HepG2 (cell line): ENCODE measurements around the gene MPST. TPM values are rescaled to one million over a fixed set of nuclear protein-coding genes. Genes with fewer than 3 reads are reported as not detected.

Experiments
- ELF3 ChIP-seq: IDR thresholded peaks from 2 replicates; pipeline ENCODE4 v1.6.1; 2016; ENCODE audit warnings: missing genetic modification reagents, missing compliant biosample characterization
- EP300 ChIP-seq, 3 experiments: sonication (generic) in 1 of 3; formaldehyde crosslinking in 1 of 3; IDR thresholded peaks; 2 replicates each; pipeline versions ENCODE4 v1.5.1 to v1.6.1; 2011 to 2020; ENCODE audit warnings: low read depth in 2 of 3, low read length in 2 of 3, borderline replicate concordance in 1 of 3, improper control_type of control experiment in 1 of 3, mild to moderate bottlenecking in 1 of 3, missing genetic modification reagents in 1 of 3, moderate library complexity in 1 of 3
- GATAD1 ChIP-seq: IDR thresholded peaks from 2 replicates; pipeline ENCODE4 v1.6.1; 2016; ENCODE audit warnings: missing genetic modification reagents, missing compliant biosample characterization
- HNRNPLL ChIP-seq: fragments of 200-400 bp; formaldehyde crosslinking; IDR thresholded peaks from 2 replicates; pipeline ENCODE4 v1.6.1; 2017; ENCODE audit warnings: mild to moderate bottlenecking, low read depth, low read length; ENCODE audit not compliant: poor library complexity, severe bottlenecking
- HOXA3 ChIP-seq: sonication (generic); formaldehyde crosslinking; IDR thresholded peaks from 2 replicates; pipeline ENCODE4 v1.5.0; 2020; ENCODE audit warnings: missing genetic modification reagents
- MIER3 ChIP-seq: IDR thresholded peaks from 2 replicates; pipeline ENCODE4 v1.6.1; 2016; ENCODE audit warnings: missing compliant biosample characterization, borderline replicate concordance
- NFE2L2 ChIP-seq: fragments of 150-350 bp; IDR thresholded peaks from 2 replicates; pipeline ENCODE4 v1.6.1; 2014; ENCODE audit warnings: low read length
- POLR2AphosphoS5 ChIP-seq: IDR thresholded peaks from 2 replicates; pipeline ENCODE4 v1.6.1; 2012; ENCODE audit warnings: low read depth, low read length
- RBFOX2 ChIP-seq: fragments of 200-400 bp; formaldehyde crosslinking; IDR thresholded peaks from 2 replicates; pipeline ENCODE4 v1.6.1; 2017; ENCODE audit warnings: low read depth, mild to moderate bottlenecking, low read length
- RCOR2 ChIP-seq: IDR thresholded peaks from 2 replicates; pipeline ENCODE4 v1.6.1; 2016; ENCODE audit warnings: missing biosample characterization, missing genetic modification reagents
- SMARCC2 ChIP-seq: fragments of 450-650 bp; IDR thresholded peaks from 2 replicates; pipeline ENCODE4 v1.6.1; 2017; ENCODE audit warnings: antibody characterized with exemption, mild to moderate bottlenecking
- SP4 ChIP-seq: sonication (generic); formaldehyde crosslinking; IDR thresholded peaks from 2 replicates; pipeline ENCODE4 v1.8.1; 2023; ENCODE audit warnings: mild to moderate bottlenecking, missing genetic modification reagents
- SPEN ChIP-seq: sonication (generic); formaldehyde crosslinking; IDR thresholded peaks from 2 replicates; pipeline ENCODE4 v1.5.1; 2020; ENCODE audit warnings: low read depth, mild to moderate bottlenecking, missing genetic modification reagents
- THAP9 ChIP-seq: sonication (generic); formaldehyde crosslinking; IDR thresholded peaks from 2 replicates; pipeline ENCODE4; 2020; ENCODE audit warnings: missing genetic modification reagents, mild to moderate bottlenecking, borderline replicate concordance
- ZBTB26 ChIP-seq: IDR thresholded peaks from 2 replicates; pipeline ENCODE4 v1.6.1; 2016; ENCODE audit warnings: missing compliant biosample characterization, missing genetic modification reagents, borderline replicate concordance
- ZMYM2 ChIP-seq: sonication (generic); formaldehyde crosslinking; IDR thresholded peaks from 2 replicates; pipeline ENCODE4 v1.8.0; 2022; ENCODE audit warnings: mild to moderate bottlenecking, missing genetic modification reagents
- ZNF232 ChIP-seq: sonication (generic); formaldehyde crosslinking; IDR thresholded peaks from 2 replicates; pipeline ENCODE4 v1.4.0; 2020; ENCODE audit warnings: missing genetic modification reagents, borderline replicate concordance
- ZNF275 ChIP-seq: sonication (generic); formaldehyde crosslinking; IDR thresholded peaks from 2 replicates; pipeline ENCODE4 v1.8.0; 2022; ENCODE audit warnings: missing genetic modification reagents, mild to moderate bottlenecking, inconsistent platforms, borderline replicate concordance
- ZNF556 ChIP-seq: sonication (generic); formaldehyde crosslinking; IDR thresholded peaks from 2 replicates; pipeline ENCODE4 v1.4.0; 2020; ENCODE audit warnings: mild to moderate bottlenecking, missing genetic modification reagents, borderline replicate concordance
- ZNF574 ChIP-seq: sonication (generic); formaldehyde crosslinking; IDR thresholded peaks from 2 replicates; pipeline ENCODE4 v1.4.0; 2020; ENCODE audit warnings: missing genetic modification reagents
- ZNF777 ChIP-seq: sonication (generic); formaldehyde crosslinking; IDR thresholded peaks from 2 replicates; pipeline ENCODE4 v1.4.0; 2020; ENCODE audit warnings: missing genetic modification reagents
- polyA plus RNA-seq, 8 experiments: library from polyadenylated mRNA; depleted of rRNA in 3 of 8; stranded (reverse) in 7 of 8; unstranded in 1 of 8; fragments of >200 nt; fragmentation: Illumina TruSeq in 4 of 8; extraction: Trizol in 4 of 8; gene quantifications; 2 replicates each; pipeline versions ENCODE4 v1.2.1 to v1.2.3, GENCODE V29; 2011 to 2016; ENCODE audit warnings: low read depth in 4 of 8, missing spikeins in 1 of 8, mixed read lengths in 1 of 8; ENCODE audit not compliant: insufficient read depth in 1 of 8
- total RNA-seq, 5 experiments: library from RNA; depleted of rRNA; stranded (reverse); fragments of >200 nt; fragmentation: Illumina TruSeq; extraction: Trizol; gene quantifications; 2 replicates each; pipeline ENCODE4 v1.2.3, GENCODE V29; 2016; ENCODE audit warnings: low read depth in 1 of 5

The MPST gene
- total and polyA plus RNA-seq, 2 of the 13 experiments (the other 11 are each of a cell fraction or from before 2014, with no cell fraction given), result 133 to 141 TPM

- TF ChIP-seq POLR2AphosphoS5 (peak; percentile 41; the same call in 1 of the 2 replicates), MIER3 (CRISPR knock-in tag) (no peak), HNRNPLL (peak; percentile 26), ZMYM2 (CRISPR knock-in tag) (peak; percentile 89), RCOR2 (CRISPR knock-in tag) (0 out of 2 replicates have a peak, but pooled peaks have one; percentile 29), SPEN (CRISPR knock-in tag) (peak; percentile 50; the same call in 1 of the 2 replicates), HOXA3 (CRISPR knock-in tag) (peak; percentile 67; the same call in 1 of the 2 replicates), SP4 (CRISPR knock-in tag) (peak; percentile 59; the same call in 1 of the 2 replicates), ZNF777 (CRISPR knock-in tag) (peak; percentile 74), RBFOX2 (peak; percentile 58), ZNF232 (CRISPR knock-in tag) (no peak), EP300 (IDR thresholded peaks at IDR 0.05; ENCODE audit: low read depth in 2 of 2, low read length in 2 of 2) (peak in 1 of 2 experiments; percentile 4; a peak in 2 of 4 replicates), EP300 (CRISPR knock-in tag; IDR thresholded peaks at IDR 0.05; ENCODE audit: borderline replicate concordance) (no peak), NFE2L2 (no peak), ZNF556 (CRISPR knock-in tag) (no peak), GATAD1 (CRISPR knock-in tag) (peak; percentile 35), ZNF275 (CRISPR knock-in tag) (no peak), ELF3 (CRISPR knock-in tag) (peak; percentile 96), ZBTB26 (CRISPR knock-in tag) (peak; percentile 67), ZNF574 (CRISPR knock-in tag) (peak; percentile 69), SMARCC2 (no peak), THAP9 (CRISPR knock-in tag) (peak; percentile 46; the same call in 1 of the 2 replicates)
Measured at GRCh38 chr22:37043828-37044538, 24.4 kb downstream of the MPST start (continued).
